HuH-7.5 (cell line): ENCODE measurements around the gene THSD7B.
"Not testable (repeated sequence)": the region's sequence is repeated elsewhere in the genome, so short reads cannot be mapped to it uniquely, and the experiment has no call there.

Experiments used
- DNase-seq: peaks from one replicate; pipeline ENCODE4 v3.0.0; 2011; ENCODE audit warnings: low spot score

THSD7B gene, protein sequence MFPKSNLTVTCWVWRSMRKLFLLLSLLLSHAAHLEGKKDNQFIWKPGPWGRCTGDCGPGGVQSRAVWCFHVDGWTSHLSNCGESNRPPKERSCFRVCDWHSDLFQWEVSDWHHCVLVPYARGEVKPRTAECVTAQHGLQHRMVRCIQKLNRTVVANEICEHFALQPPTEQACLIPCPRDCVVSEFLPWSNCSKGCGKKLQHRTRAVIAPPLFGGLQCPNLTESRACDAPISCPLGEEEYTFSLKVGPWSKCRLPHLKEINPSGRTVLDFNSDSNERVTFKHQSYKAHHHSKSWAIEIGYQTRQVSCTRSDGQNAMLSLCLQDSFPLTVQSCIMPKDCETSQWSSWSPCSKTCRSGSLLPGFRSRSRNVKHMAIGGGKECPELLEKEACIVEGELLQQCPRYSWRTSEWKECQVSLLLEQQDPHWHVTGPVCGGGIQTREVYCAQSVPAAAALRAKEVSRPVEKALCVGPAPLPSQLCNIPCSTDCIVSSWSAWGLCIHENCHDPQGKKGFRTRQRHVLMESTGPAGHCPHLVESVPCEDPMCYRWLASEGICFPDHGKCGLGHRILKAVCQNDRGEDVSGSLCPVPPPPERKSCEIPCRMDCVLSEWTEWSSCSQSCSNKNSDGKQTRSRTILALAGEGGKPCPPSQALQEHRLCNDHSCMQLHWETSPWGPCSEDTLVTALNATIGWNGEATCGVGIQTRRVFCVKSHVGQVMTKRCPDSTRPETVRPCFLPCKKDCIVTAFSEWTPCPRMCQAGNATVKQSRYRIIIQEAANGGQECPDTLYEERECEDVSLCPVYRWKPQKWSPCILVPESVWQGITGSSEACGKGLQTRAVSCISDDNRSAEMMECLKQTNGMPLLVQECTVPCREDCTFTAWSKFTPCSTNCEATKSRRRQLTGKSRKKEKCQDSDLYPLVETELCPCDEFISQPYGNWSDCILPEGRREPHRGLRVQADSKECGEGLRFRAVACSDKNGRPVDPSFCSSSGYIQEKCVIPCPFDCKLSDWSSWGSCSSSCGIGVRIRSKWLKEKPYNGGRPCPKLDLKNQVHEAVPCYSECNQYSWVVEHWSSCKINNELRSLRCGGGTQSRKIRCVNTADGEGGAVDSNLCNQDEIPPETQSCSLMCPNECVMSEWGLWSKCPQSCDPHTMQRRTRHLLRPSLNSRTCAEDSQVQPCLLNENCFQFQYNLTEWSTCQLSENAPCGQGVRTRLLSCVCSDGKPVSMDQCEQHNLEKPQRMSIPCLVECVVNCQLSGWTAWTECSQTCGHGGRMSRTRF (N-terminal part only)

DNA sequence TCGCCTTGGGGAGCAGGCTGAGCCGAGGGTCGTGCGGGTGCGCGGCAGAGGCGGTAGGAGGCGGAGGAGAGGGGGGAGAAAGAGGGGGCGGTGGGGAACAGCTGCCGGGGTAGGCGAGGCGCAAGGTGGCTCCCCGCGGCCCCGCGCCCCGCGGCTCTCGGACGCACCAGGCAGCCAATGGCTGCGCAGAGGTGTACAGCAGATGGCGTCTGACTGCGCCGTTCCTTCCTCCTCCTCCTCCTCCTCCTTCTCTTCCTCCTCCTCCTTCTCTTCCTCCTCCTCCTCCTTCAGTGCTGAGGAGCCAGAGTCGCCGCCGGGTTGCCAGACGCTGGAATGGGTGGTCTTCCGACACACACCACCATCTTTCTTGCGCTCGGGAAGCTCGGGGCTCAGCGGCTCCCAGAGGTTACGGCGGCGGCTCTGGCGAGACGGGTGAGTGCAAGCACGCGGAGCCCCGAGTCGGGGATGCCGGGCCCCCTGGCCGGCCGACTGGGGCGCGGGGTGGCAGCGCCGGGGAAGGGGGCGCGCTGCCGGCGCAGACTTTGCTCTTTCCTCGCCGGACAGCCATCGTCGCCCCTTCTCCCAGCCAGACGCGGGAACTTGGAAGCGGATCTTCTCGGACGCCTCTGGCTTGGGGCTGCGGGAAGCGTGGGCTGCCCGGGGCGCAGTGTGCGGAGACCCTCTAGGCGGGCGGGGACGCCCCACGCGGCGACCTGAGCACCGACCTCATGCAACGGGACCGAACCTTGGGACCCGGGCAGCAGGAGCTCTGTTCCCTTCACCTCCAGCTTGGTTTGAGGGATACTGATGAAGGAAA, at the start of gene THSD7B:
THSD7B (plus strand) TSS at position 290 of the 817 bp plus-strand sequence. CDS start 116,634 bp downstream, outside the sequence.
- no peak for DNase-seq

DNA sequence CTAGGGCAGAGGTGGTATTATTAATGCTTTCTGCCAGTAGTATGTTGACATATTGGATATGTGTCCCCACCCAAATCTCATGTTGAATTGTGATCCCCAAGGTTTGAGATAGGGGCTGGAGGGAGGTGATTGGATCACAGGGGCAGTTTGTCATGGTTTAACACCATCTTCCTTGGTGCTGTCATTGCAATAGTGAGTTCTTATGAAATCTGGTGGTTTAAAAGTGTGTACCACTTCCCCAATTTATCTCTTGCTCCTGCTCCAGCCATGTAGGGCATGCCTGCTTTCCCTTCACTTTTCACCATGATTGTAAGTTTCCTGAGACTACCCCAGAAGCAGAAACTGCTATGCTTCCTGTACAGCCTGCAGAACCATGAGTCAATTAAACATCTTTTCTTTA, 47.1 kb upstream of the THSD7B start:
- DNase-seq: no peak

DNA sequence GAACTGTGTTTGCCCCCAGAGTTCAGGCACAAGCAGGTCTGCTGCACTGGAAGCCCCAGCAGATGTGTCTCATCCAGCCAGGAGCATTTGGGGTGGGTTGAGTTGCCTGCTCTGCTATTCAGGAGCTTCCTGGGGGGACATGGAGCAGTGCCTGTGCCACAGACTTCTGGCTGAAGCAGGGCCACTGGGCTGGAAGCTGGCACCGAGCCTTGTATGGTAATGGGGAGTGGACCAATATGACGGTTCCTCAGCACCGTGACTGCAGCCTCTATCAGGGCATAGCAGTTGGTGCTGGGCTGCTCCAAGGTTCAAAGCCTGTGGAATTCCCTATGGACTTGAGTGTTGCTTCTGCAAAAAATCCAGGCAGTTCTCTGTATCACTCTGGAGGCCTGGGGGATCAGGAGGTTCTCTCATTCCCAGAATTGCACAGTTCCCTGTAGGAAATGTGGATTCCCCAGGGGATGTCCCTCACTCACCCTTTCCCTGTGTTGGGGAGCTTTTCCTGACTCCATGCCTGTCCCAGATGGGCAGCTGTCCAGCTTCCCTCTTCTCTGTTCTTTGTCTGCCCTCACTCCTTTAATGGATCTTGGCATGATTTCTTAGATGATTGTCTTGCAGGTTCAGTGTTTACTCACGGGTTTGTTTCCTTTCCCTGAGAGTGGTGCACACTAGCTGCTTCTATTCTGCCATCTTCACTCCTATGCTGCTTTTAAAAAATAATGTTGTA, 37.2 kb upstream of the THSD7B start:
- no peak for DNase-seq

DNA sequence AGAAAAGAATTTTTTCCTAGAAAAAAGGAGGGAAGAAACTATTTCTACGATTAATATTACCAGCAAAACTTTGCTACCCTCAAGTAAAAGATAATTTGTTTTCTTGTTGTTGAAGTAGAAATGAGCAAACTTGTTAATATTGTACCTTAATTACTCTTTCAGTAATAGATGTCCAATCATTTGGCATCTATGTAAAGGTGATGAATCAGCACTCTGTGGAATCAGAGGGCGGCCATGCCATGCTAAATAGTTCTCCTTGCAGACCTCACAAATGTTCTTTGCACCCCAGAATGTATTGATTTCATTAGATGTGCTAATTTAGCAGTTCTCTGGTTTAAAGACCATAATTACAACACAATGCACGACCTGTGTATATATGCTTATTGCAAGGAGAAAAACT, 29.1 kb upstream of the THSD7B start:
- no peak for DNase-seq

DNA sequence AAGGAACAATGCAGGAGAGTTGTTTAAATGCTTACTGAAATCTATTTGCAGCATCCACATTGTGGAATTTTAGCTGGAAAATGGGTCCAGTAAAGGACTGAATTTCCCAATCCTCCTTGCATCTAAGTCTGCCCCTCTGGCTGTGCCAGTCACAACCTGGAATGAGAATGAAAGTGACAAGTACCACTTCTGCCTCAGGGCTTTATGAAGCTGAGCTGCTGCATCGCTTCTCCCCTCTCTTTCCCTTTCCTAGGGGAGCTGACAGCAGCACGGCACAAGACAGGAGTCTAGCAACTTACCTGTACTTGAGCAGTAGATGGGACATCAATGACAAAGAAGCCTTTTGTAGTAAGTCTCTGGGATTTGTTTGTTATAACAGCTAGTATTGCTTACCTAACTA, 27.3 kb upstream of the THSD7B start:
- no peak for DNase-seq

DNA sequence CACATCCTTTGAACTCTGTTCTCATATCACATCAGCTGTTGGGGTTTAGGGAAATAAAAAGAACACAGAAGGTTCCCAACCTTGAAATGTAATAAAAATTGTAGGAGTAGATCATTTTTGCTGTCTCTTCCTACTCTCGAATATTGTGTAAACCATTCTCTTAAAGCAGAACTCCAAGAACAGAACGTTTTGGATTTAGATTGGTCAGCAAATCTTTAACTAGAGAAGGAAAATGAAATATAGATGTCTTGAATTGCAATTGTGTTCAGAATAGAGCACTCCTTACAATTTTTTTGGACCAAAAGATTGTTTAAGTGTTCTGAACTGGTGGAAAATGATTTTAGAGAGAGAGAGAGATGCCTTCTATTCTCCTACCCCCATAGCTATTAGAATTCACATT, 23.9 kb upstream of the THSD7B start:
- DNase-seq: no peak

DNA sequence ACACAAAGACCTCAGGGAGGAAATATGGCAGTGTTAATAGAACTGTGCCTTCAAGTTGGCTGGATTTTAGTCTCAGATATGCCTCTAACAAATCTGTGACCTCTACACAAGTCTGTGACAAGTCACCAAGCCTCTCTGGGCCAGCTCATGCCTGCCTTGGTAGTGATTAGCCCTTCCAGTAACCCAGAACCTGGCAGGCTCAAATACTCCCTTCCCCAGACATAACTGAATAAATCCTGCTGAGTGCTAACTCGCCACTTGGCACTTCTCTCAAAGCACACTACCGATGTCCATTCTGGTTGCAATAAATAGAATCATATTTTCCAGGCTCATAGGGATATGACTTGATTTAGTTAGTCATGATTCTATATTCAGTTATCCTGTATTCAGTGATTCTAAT, 15.3 kb upstream of the THSD7B start:
- DNase-seq: no peak

DNA sequence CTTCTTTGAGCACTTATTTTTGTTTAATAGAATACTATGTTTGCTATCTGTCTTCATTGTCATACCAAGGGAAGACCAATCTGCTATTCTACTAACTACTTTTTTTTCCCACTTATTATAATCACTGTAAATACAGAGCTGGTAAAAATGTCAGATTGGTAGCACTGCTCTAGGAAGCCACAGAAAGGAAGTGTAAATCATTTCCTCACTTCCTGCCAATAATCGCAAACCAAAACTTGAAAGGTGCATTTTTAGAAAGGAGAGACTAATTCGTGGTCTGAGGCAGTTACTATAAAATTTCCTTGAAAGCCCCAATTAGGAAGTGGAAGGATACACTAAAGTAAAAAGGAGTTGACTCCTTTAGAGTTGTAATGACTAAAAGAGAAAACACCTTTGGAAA, 13.9 kb upstream of the THSD7B start:
- no peak for DNase-seq

DNA sequence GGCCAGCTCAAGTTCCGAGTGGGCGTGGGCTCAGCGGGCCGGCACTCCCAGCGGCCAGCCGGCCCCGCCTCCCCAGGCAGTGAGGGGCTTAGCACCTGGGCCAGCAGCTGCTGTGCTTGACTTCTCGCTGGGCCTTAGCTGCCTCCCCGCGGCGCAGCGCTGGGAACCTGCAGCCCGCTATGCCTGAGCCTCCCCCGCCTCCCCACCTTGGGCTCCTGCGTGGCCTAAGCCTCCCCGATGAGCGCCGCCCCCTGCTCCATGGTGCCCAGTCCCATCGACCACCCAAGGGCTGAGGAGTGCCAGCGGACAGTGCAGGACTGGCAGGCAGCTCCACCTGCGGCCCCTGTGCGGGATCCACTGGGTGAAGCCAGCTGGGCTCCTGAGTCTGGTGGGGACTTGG, 6.8 kb upstream of the THSD7B start:
- not testable (repeated sequence) for DNase-seq

DNA sequence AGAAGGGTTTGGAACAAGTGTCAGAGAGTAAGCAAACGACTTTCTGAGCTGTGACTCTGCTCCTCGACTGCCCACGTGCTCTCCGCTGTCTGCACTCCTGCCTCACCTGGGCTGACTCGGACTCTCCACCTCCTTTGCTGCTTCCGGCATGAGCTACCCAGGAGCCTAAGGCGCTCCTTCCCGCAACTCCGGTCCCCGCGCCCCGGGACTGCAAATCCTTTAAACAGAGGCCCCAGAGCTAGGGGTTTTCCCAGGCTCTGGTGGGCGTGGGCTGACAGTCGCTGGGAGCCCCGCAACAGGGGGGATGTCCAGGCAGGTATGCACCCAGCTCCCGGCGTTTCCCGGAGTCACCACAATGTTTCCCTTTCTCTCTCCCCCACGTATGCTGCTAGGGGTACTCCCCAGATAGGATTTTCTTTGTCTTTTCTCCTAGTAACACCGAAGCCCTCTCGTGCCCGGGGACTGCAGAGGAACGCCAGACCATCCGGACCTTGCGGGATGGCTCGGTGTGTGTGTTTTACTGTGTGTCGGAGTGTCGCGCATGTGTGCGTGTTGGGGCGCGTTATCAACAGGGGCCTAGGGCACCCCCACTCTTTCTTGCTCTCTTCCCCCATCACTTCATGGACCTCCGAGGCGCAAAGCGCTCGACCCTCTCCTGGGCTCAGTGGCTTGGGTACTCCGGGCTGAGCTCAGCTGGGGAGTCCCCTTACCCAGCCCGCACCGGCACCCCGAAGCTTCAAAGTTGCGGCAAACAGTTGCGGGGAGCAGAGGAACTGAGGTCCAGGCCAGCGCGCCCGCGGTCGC, 691 bp upstream of the THSD7B start:
- DNase-seq: no peak

DNA sequence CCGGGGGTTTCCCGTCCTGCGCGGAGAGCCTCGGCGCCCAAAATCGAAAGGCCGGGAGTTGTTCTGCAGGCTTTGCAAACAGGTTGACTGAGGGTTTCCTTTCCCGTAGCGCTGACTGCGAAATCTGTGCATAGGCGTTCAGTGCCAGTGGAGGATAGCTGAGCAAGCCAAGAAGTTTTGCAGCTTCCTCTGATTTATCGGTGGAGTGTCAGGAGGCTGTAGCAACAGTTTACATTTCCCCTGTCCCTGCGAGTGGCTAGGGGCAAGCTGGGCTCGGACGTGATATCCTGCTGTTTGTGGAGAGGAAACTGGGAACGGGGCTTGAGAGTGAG, 694 bp downstream of the THSD7B start:
- no peak for DNase-seq

DNA sequence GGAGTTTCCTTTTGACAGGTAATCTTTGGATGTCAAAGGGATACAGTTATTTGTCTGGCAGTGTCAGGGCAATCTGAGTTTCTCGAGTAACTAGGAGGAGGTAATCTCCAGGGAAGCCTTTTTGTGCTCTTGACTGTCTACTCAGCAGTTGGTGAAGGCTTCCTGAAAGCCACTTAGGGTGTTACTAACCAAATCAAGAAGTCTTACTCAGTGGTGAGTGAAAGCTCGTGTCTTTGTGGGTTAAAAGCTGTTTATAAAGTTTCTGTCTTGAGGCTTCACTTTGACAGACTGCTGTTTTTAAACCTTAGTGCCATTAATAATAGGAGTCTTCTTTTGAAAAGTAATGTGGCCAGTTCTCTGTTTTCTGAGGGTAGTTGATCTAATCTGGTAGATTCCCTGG, 1.7 kb downstream of the THSD7B start:
- DNase-seq: no peak

DNA sequence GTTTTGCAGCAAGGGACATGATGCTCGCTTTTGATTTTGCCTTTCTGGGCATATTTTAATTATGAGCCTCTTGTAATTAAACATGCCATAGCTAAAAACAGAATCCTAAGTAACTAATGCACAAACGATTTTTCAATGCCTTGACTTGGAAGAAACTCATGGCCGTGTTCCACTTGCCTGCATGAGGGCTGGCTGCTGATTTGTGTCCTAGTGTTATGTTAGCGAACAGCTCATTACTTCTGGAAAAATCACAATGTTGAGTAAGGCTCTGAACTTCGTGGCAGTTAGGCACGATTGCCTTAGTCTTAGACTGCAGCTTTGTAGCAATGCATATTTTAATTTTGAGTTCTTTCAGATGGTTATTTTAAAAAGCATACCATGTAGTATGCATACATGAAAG, 4.5 kb downstream of the THSD7B start:
- DNase-seq: no peak

DNA sequence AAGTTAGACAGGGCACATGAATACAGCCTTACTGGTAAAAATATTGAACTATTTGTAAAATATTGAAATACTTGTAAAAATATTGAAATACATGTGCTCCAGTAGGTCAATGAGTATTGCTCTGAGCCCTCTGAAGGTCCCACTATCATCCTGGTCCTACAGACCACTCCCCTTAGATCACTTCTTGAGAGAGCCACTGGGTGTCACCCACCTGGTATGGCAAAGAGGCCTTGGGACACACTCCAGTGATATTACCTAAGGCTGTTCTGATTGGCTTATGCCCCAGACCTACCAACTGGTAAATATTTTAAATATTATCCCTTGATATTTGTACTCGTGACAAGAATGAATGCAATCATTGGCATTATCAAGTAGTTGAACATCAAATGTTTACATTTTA, 5.0 kb downstream of the THSD7B start:
- DNase-seq: no peak

DNA sequence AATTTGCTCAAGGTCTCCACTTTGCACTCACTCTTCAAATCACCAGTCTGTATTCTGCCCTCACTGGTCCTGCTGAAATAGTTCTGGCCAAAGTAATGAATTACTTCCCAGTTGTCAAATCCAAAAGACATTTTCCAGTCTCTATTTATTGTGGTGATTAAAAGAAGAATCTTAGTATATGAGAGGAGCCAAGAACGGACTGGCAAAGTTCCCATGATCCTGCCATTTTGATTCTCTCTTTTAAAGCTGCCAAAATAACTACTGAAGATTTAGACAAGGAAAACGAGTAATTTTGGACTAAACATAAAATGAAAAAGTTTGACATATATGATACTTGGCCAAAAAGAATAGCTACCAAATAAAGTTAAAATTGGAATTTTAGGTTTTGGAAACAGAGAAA, 12.0 kb downstream of the THSD7B start:
- no peak for DNase-seq

DNA sequence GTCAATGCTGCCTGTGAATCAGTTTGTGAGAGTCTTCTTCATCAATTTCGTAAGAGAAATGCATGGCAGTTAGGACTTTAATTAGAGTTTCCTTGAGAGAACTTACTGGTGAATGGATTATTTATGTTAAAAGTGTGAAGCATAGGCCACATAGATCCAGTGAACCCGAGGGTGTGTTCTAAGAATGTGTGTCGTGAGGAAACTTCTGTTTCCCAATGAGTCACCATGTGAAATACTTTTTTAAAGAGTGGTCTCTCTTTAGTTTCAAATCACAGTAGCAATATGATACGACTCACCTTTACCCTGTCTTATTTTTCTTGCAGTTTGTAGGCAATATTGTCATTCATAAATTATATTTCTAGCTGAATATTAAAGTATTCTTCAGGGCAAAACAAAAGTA, 18.5 kb downstream of the THSD7B start:
- no peak for DNase-seq

DNA sequence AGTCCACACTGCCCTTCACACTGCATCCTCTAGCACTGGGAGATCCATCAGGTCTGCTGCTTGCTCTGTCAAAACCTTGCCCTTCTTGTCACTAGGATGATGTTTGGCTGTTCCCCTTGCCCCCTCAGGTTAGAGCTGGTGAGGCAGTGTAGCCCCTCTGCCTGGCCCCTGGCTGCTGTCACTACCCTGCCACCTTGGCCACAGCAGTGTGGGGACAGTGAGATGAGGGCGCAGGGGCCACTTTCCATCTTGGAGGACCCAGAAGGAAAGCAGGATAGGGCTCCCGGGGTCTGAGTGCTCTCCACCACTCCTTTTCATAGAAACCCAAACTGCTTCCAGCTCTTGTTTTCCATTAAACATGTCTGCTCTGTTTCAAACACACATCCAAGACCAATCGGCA, 19.9 kb downstream of the THSD7B start:
- DNase-seq: no peak

DNA sequence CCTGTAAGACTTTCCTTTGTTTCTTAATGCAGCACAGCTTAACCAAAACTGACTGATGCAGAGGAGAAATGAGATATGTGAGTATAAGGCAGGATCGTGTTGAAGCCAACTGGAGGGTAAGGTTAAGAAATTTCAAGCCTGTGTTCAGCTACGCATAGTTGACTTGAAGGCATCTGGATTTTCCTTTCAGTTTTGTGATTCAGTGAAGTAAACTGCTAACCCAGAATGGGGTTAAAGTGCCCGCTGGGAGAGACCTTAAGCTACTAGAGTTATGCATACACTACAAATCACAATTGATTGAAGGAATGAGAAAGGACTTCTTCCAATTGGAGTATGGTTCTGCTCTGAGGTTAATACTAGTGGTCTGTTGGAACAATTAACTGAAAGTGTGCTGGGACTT, 22.6 kb downstream of the THSD7B start:
- no peak for DNase-seq

DNA sequence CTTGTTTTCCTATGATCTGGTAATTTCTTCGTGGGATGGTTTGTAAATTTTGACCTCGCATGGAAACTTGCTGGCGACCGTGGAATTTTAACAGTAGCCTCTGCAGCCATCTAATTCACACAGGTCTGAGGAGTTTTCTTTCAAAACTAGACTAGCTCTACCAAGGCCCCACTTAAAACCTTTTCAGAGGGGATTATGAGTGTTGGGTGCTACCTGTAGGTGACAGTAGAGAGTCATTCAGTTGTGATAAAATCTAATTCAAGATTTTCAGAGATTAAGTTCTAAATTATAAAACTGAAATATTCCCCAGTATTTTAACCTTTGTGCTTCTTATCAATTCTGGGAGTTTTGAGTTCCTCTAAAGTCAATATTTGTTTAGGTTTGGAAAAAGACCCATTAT, 31.0 kb downstream of the THSD7B start:
- DNase-seq: no peak

DNA sequence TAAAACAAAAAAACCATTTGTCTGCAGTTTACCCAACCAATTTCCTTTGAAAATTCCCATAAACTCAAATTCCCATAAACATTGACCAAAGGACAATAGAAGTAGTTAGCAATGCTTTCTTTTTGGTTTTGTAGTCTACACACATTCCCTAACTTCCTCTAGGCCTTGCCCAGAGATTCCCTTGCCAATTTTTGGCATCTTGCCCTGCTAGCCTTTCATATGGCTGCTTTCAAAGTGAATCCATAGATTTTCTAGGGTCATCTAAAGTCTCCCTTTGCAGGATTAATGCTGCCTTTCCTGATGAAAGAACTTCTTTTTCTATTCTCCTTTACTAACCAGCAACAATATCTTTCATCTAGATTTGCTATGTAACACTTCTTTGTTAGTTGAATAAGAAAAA, 33.4 kb downstream of the THSD7B start:
- no peak for DNase-seq
